Suprapubic skin (tissue), 4 donors: ENCODE measurements around the gene PHRF1. TPM values are rescaled to one million over a fixed set of nuclear protein-coding genes. Genes with fewer than 3 reads are reported as not detected.

Experiments
- DNase-seq, 2 donors: peaks; one replicate each; pipeline ENCODE4 v3.0.0-alpha.2; 2019; ENCODE audit warnings: low spot score in 2 of 2
- H3K27ac ChIP-seq: fragments of 200-600 bp; sonication (generic); one replicate; pipeline ENCODE4 v1.5.1; 2019
- H3K27me3 ChIP-seq: fragments of 200-600 bp; sonication (generic); one replicate; pipeline ENCODE4 v1.5.1; 2019
- H3K36me3 ChIP-seq: fragments of 200-600 bp; sonication (generic); one replicate; pipeline ENCODE4 v1.5.1; 2019
- H3K4me1 ChIP-seq: fragments of 200-600 bp; sonication (generic); one replicate; pipeline ENCODE4 v1.5.1; 2019
- H3K4me3 ChIP-seq: fragments of 200-600 bp; sonication (generic); one replicate; pipeline ENCODE4 v1.5.1; 2019; ENCODE audit warnings: mild to moderate bottlenecking
- H3K9me3 ChIP-seq: fragments of 200-600 bp; sonication (generic); one replicate; pipeline ENCODE4 v1.5.1; 2019
- CTCF ChIP-seq, 2 donors: fragments of 200-600 bp in 1 of 2; fragments of 450-650 bp in 1 of 2; sonication (generic) in 1 of 2; IDR thresholded peaks; one replicate each; pipeline ENCODE4 v1.5.1; 2016 to 2019; ENCODE audit warnings: antibody characterized with exemption in 2 of 2, mild to moderate bottlenecking in 1 of 2, moderate library complexity in 1 of 2
- EP300 ChIP-seq: sonication (generic); formaldehyde crosslinking; IDR thresholded peaks from one replicate; pipeline ENCODE4 v1.6.1; 2017; ENCODE audit warnings: antibody characterized with exemption
- POLR2A ChIP-seq, 2 donors: fragments of 450-650 bp; IDR thresholded peaks; one replicate each; pipeline ENCODE4 v1.6.1; 2017; ENCODE audit warnings: antibody characterized with exemption in 2 of 2, mild to moderate bottlenecking in 2 of 2, moderate library complexity in 2 of 2
- POLR2AphosphoS5 ChIP-seq, 3 donors: sonication (generic); formaldehyde crosslinking; IDR thresholded peaks; one replicate each; pipeline ENCODE4 v1.6.1; 2017; ENCODE audit warnings: antibody characterized with exemption in 3 of 3
- WGBS: methylation state at CpG from one replicate; pipeline ENCODE4 v1.1.5; 2018; 5-methylcytosine and 5-hydroxymethylcytosine counted together
- total RNA-seq, 4 donors: library from RNA; depleted of rRNA; stranded (reverse); fragments of >200 nt; gene quantifications; one replicate each; pipeline ENCODE4 v1.1.0, GENCODE V29; 2016

PHRF1 gene
- total RNA-seq, 4 donors from 2014 or later, result 27.9 to 55.6 (median 42.0) TPM

GRCh38 chr11:555780-556661 is 20.2 kb upstream of the PHRF1 start:
- Histone ChIP-seq H3K36me3 (no peaks in the 10 kb centered on the region), H3K4me3 (peak overlapping the region; percentile 49), H3K27me3 (peaks cover 54% of the 10 kb centered on the region), H3K27ac (no peak overlapping the region), H3K4me1 (peaks cover 36% of the 10 kb centered on the region), H3K9me3 (no peaks in the 10 kb centered on the region)
- TF ChIP-seq CTCF (IDR thresholded peaks at IDR 0.05) (no peak), POLR2AphosphoS5 (IDR thresholded peaks at IDR 0.05) (no peak), POLR2A (IDR thresholded peaks at IDR 0.05) (no peak), EP300 (no peak)
- WGBS, result 9% methylated on average over 44 of the region's 104 CpGs
- no peak for DNase-seq

DNA sequence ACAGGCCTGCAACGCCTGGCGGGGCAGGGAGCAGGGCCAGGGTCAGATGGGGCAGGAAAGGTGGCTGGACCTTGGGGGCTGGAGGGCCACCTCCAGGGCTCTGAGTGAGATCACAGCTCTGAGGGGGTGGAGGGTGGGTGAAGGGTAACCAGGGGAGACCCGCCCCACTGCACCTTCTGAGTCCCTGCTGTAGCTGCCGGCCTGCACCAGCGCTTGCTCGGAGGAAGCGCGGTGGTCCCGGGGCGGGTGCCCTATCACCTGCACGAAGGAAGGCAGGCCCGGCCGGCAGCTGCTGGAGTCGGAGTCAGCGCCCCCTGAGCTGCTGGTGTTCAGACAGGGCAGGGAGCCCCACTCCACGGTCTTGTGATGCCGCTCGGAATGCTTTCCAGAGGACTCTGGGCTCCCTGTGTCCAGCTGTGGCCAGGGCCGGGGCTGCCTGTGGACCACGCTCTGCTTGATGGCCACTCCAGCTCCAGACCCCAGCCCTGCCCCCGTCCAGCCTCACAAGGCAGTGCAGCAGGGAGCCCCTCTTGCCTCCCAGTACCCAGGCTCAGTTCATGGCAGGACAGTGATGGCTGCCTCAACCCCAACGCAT is 19.5 kb upstream of the PHRF1 start:
- Histone ChIP-seq H3K4me1 (peaks cover 43% of the 10 kb centered on the region), H3K27me3 (peaks cover 53% of the 10 kb centered on the region)
- 82% methylated on average over 12 of the region's 22 CpGs for WGBS

DNA sequence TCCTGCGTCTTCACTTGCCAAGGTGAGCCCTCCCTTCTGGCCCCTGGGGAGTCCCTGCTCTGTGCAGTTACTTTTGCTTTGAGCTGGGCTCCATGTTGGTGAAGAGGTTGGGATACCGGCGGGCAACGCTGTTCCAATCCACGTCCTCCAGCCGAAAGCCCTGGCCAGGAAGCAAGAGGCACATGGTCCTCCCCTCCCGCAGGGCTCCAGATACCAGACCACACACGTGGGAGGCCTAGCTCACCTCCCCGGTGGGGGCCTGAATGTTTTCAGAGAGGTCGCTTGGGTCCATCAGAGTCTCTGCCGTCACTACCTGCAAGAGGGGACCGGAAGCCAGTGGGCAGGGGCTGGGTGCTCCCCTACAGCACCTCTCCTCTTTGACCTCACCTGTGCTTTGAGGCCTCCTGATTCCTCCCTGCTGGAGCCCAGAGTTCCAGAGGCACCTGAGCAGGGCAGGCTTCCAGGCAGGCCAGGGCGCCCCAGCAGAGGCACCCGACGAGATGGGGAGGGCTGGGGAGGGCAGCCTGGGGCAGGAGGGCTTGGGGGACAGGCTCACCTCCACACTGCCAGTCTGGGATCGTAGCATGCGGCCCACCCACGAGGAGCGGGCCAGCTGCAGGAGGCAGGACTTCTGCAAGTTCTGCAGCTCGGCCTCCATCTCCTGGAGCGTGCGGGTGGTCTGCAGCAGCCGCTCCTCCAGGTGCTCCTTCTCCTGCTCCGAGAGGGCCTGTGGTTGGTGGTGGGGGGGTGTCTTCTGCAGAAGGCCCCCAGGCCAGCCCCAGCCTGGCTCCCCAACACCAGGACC is 18.7 kb upstream of the PHRF1 start:
- H3K36me3 ChIP-seq, result no peaks in the 10 kb centered on the region
- H3K4me1 ChIP-seq, result peaks cover 51% of the 10 kb centered on the region
- no peak for TF ChIP-seq POLR2AphosphoS5 (IDR thresholded peaks at IDR 0.05)
- H3K4me3 ChIP-seq, result no peak overlapping the region
- H3K27me3 ChIP-seq, result peaks cover 48% of the 10 kb centered on the region
- DNase-seq, result no peak
- WGBS, result 77% methylated on average over 14 of the region's 24 CpGs
- H3K27ac ChIP-seq, result no peak overlapping the region
- no peaks in the 10 kb centered on the region for H3K9me3 ChIP-seq

More for the DNA sequence above, 19.5 kb upstream of the PHRF1 start:
- Histone ChIP-seq H3K36me3 (no peaks in the 10 kb centered on the region), H3K27ac (no peak overlapping the region), H3K9me3 (no peaks in the 10 kb centered on the region), H3K4me3 (no peak overlapping the region)
- no peak for DNase-seq
- no peak for TF ChIP-seq CTCF (IDR thresholded peaks at IDR 0.05)
- TF ChIP-seq POLR2AphosphoS5 (IDR thresholded peaks at IDR 0.05), result no peak
- no peak for TF ChIP-seq POLR2A (IDR thresholded peaks at IDR 0.05)
- no peak for TF ChIP-seq EP300

GRCh38 chr11:558503-558902 is 17.8 kb upstream of the PHRF1 start:
- Histone ChIP-seq H3K4me3 (no peak overlapping the region), H3K27me3 (peaks cover 38% of the 10 kb centered on the region), H3K4me1 (peaks cover 58% of the 10 kb centered on the region), H3K27ac (no peak overlapping the region), H3K36me3 (no peaks in the 10 kb centered on the region), H3K9me3 (no peaks in the 10 kb centered on the region)
- TF ChIP-seq POLR2A (IDR thresholded peaks at IDR 0.05), result no peak
- TF ChIP-seq CTCF (IDR thresholded peaks at IDR 0.05), result no peak
- no peak for DNase-seq
- WGBS, result 87% methylated on average over 16 of the region's 20 CpGs

DNA sequence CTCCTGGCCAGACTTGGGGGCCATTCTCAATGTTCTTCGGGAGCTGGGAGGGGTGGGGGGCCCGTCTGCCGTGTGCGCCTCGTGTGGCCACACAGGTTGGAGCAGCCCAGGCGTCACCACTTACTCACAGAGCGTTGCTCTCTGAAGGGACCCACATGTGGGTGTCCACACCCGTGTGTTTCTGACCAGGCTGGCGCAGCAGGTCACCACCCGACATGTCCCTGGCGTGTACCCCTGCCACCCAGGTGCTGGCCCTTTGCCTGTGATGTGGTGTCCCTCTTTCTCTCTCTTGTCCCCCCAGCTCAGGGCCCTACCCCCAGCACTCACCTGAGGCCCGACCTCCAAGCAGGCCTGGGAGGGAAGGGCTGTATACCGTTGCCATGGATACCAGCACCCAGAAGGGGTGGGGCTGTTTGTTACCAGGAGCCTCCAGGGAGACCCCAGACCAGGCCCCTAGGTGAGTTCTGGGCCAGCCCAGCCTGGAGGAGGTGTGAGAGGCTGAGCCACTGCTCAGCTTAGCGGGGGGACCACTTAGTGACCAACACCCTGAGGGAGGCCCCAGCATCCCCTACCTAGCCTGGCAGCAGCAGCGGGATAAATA is 17.1 kb upstream of the PHRF1 start:
- Histone ChIP-seq H3K27me3 (peaks cover 32% of the 10 kb centered on the region), H3K27ac (no peak overlapping the region), H3K9me3 (no peaks in the 10 kb centered on the region), H3K4me1 (peaks cover 62% of the 10 kb centered on the region), H3K4me3 (no peak overlapping the region), H3K36me3 (no peaks in the 10 kb centered on the region)
- DNase-seq, result no peak
- 79% methylated on average over 11 of the region's 15 CpGs for WGBS
- TF ChIP-seq CTCF (IDR thresholded peaks at IDR 0.05), result no peak
- TF ChIP-seq POLR2AphosphoS5 (IDR thresholded peaks at IDR 0.05), result no peak
- TF ChIP-seq EP300, result no peak
- TF ChIP-seq POLR2A (IDR thresholded peaks at IDR 0.05), result no peak
